HG02840 (cell line): ENCODE results near the gene CCNL1.
"Not testable (repeated sequence)": the region's sequence is repeated elsewhere in the genome, so short reads cannot be mapped to it uniquely, and the experiment has no call there.

Experiments
- ATAC-seq: cut with Tn5 transposase; IDR thresholded peaks from one replicate; pipeline ENCODE4 v1.9.1; 2021; ENCODE audit warnings: mild to moderate bottlenecking, moderate library complexity, moderate number of reproducible peaks; ENCODE audit not compliant: unreplicated experiment, low FRiP score

The CCNL1 gene

GRCh38 chr3:157159762-157160657 is at the start of gene CCNL1:
CCNL1 (minus strand) TSS chr3:157160147; CDS start chr3:157160094, 53 bp downstream.
- ATAC-seq: peak; percentile 77

- no peak for ATAC-seq
Observed at GRCh38 chr3:157204880-157205279, 44.9 kb upstream of the CCNL1 start.

GRCh38 chr3:157204431-157204830 is 44.5 kb upstream of the CCNL1 start:
- ATAC-seq: no peak

- ATAC-seq: no peak
Observed at GRCh38 chr3:157201648-157202278, 41.8 kb upstream of the CCNL1 start.

- ATAC-seq: no peak
Observed at GRCh38 chr3:157199841-157200240, 39.9 kb upstream of the CCNL1 start.

GRCh38 chr3:157195965-157196364 is 36.0 kb upstream of the CCNL1 start:
- ATAC-seq: no peak

GRCh38 chr3:157191149-157191548 is 31.2 kb upstream of the CCNL1 start:
- ATAC-seq: not testable (repeated sequence)

- ATAC-seq: no peak
Observed at GRCh38 chr3:157190380-157190872, 30.5 kb upstream of the CCNL1 start.

- no peak for ATAC-seq
Observed at GRCh38 chr3:157188391-157188790, 28.4 kb upstream of the CCNL1 start.

- ATAC-seq: no peak
Observed at GRCh38 chr3:157182879-157183278, 22.9 kb upstream of the CCNL1 start.

- ATAC-seq: no peak
Observed at GRCh38 chr3:157180262-157180661, 20.3 kb upstream of the CCNL1 start.

GRCh38 chr3:157179365-157179803 is 19.4 kb upstream of the CCNL1 start:
- no peak for ATAC-seq

GRCh38 chr3:157178503-157179364 is 18.8 kb upstream of the CCNL1 start:
- not testable (repeated sequence) for ATAC-seq

- ATAC-seq: not testable (repeated sequence)
Observed at GRCh38 chr3:157177801-157178453, 18.0 kb upstream of the CCNL1 start.

- no peak for ATAC-seq
Observed at GRCh38 chr3:157176934-157177333, 17.0 kb upstream of the CCNL1 start.

GRCh38 chr3:157175691-157176507 is 16.0 kb upstream of the CCNL1 start:
- ATAC-seq: no peak

GRCh38 chr3:157174649-157175498 is 14.9 kb upstream of the CCNL1 start:
- peak; percentile 97 for ATAC-seq

- ATAC-seq: no peak
Observed at GRCh38 chr3:157174290-157174648, 14.3 kb upstream of the CCNL1 start.
